Liver (tissue), 3 donors: ENCODE measurements around the gene KNDC1.

Source experiments
- ATF3 ChIP-seq: IDR thresholded peaks from 2 replicates; pipeline ENCODE4 v1.6.1; 2016; ENCODE audit warnings: antibody characterized with exemption
- CTCF ChIP-seq: fragments of 150-350 bp; IDR thresholded peaks from 2 replicates; pipeline ENCODE4 v1.5.1; 2017; ENCODE audit warnings: improper control_type of control experiment, low read depth, low read length; ENCODE audit not compliant: missing input control
- FOXA2 ChIP-seq: IDR thresholded peaks from 2 replicates; pipeline ENCODE4 v1.6.1; 2016; ENCODE audit warnings: antibody characterized with exemption
- JUND ChIP-seq, 2 donors: IDR thresholded peaks; 2 replicates each; pipeline ENCODE4 v1.6.1; 2016; ENCODE audit warnings: antibody characterized with exemption in 2 of 2
- MAX ChIP-seq: IDR thresholded peaks from 2 replicates; pipeline ENCODE4 v1.6.1; 2016; ENCODE audit warnings: antibody characterized with exemption
- RAD21 ChIP-seq, 2 donors: IDR thresholded peaks; 2 replicates each; pipeline ENCODE4 v1.6.1; 2016; ENCODE audit warnings: antibody characterized with exemption in 2 of 2, mild to moderate bottlenecking in 2 of 2
- REST ChIP-seq: IDR thresholded peaks from 2 replicates; pipeline ENCODE4 v1.6.1; 2016; ENCODE audit warnings: antibody characterized with exemption, mild to moderate bottlenecking
- TAF1 ChIP-seq: conservative IDR thresholded peaks from 2 replicates; pipeline ENCODE4 v1.6.1; 2016; ENCODE audit warnings: antibody characterized with exemption, mild to moderate bottlenecking
- donor health status: healthy.
- donor health status: healthy.

- TF ChIP-seq CTCF (no peak), REST (no peak), MAX (no peak), TAF1 (no peak), JUND (IDR thresholded peaks at IDR 0.05) (no peak), ATF3 (no peak), RAD21 (IDR thresholded peaks at IDR 0.05) (no peak), FOXA2 (no peak)
Measured at GRCh38 chr10:133141958-133142340, 18.1 kb upstream of the KNDC1 start.
